Right renal pelvis (tissue), 4 donors: ENCODE results near the gene NOL6. TPM values are rescaled to one million over a fixed set of nuclear protein-coding genes. Genes with fewer than 3 reads are reported as not detected.

Experiments used
- DNase-seq, 4 donors: peaks; one replicate each; pipeline ENCODE4 v3.0.0-alpha.2; 2013; ENCODE audit warnings: low read depth in 4 of 4, low spot score in 3 of 4, missing footprints in 1 of 4
- polyA plus RNA-seq, 4 donors: library from polyadenylated mRNA; unstranded; fragments of 120-200 nt; gene quantifications; one replicate each; pipeline ENCODE4 v1.2.1, GENCODE V29; 2013; ENCODE audit not compliant: insufficient read length in 4 of 4

Gene NOL6
- polyA plus RNA-seq, 4 donors, result 24.0 to 25.5 (median 25.3) TPM

DNA sequence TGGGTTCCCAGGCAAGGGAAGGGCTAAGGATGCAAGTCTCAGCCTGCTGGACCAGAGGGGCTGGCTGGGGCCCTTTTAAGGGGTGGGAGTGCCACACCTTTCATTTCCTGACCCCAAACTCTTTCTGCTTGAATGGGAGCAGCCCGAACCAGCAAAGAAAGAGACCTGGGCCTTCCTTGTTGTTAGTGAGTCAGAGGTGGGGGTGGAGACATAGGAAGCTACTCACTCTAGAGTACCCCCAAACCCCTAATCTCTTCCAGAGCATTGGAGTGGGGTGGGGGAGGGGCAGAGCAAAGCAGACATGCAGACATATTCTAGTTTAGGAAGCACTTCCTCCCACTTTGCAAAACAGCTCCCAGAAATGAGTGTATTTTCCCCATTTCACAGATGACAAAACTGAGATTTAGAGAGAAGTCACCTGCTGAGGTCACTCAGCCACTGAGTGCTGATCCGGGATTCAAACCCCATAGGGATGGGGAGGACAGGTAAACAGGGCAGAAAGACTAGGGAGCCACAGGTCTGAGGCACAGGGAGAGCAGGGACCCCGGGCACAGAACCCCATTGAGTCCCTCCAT is 20.4 kb downstream of the NOL6 start:
- DNase-seq, result no peak

DNA sequence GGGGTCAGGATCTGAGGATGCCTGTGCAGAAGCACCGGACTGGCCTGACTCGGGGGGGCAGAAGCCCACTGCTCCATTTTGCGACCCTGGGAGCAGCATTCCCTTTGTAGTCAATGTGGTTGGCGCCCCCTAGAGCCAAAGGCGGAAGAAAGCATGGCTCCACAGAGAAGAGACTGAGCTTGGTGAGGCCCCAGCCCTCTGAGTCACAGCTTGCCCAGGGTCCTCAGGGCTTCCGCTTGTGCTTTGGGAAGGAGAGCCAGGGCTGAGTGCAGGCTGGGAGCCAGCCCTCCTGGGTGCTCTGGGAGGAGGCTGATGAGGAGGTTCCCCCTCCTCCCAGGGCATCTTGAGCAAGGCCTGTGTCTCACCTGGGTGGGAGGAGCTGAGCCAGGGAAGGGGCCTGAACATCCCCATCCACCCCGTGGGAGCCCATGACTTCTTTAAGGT is 20.9 kb downstream of the NOL6 start:
- peak in 1 of 4 donors; percentile 45 for DNase-seq

DNA sequence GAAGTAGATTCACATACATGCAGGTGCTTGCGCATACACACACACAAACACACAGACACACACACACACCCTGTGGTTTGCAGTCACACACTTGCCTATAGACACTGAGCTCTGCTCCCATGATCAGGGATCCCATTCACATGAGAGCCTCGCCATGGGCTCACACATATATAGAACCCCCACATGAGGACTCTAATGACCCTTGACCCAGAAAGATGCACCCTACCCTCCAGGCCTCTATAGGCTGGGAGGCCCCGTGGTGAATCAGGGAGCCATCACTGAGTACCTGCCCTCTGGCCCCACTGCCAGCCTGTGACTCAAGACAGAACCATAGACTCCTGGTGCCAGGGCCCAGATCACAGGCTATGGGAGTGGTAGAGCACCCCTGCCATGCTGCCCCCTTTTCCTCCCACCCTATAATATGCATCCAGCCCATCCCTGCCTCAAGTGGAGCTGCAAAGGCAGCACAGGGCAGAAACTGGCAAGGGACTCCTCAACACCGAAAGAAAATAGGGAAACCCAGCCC is 23.0 kb downstream of the NOL6 start:
- DNase-seq, result no peak

GRCh38 chr9:33449715-33450114 is 24.0 kb downstream of the NOL6 start:
- no peak for DNase-seq

DNA sequence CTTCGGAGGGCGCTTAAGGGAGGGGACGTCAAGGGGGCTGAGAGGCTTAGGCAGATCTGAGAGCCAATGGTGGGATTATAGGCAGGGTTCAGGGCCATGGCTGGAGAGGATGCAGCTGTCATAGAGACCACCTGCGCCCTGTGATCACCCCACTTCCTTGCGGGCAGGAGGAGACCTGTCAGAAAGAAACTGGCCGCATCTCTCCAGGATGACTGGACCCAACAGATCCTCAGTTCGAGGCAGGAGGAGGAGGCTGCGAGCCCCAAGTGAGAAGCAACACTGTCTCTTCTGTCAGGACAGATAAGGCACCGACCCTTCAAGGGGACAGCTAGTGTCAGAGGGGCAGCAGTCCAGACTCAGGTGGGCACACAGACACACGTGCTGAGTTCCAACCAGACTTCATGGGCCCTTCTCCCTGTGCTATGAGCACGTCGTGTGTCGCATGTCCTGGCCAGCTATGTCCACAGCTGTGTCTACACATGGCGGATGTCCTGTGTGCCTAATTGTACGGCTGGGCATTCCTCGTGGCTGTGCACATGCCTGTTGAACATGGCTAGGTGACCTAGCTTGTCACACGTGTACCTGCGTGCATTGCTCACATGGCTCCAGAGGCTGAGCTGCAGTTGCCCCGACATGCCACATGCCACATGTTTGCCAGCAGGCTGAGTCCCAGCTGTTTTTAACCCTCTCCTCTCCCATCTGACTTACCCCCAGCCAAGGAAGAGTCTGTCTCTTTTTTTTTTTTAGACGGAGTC is 25.7 kb downstream of the NOL6 start:
- no peak for DNase-seq

- peak in 2 of 4 donors; percentile 36 to 48 for DNase-seq
Measured at GRCh38 chr9:33446946-33447798, 26.6 kb downstream of the NOL6 start, which contains the start of gene AQP3. AQP3 (minus strand) TSS chr9:33447593; CDS start chr9:33447530, 63 bp downstream.

- DNase-seq, result no peak
Measured at GRCh38 chr9:33446240-33446945, 27.3 kb downstream of the NOL6 start.

DNA sequence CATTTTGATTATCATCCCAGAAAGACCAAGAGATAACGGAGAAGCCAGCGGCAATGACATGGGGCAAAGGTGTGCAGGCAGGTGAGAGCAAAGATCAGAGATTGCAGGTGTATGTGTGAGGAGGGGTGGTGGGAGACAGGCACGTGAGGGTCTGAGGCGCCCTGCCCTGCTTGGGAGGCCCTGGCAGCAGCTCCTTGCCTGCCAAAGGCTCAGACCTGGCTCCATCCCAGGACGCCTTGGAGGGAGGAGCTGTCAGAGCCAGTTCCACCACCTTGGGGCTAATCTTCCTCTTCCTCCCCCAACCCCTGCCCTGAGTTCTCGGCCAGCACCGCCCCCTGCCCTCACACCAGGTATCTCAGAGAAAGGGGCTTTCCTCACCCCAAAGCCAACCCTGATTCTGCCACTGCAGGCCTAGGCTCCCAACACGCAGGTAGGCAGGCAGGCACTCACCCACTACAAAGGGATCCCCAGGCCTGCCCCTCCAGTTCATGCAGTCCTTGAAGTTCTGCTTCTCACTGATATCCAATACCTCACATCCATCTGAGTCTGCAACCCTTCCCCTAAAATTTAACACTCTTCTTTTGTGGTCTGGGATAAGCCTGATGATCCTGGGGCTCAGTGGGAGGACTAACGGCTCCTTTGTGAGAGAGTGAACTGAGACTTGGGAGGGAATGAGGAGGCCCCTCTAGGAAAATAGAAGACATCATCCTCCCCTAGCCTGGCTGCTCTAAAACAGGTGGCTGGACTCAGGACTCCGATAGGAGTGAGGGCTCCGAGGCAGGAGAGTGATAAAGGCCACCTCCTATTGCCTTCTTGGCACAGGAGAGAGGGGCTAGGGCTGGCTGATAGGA is 28.1 kb downstream of the NOL6 start:
- DNase-seq, result no peak

- no peak for DNase-seq
Measured at GRCh38 chr9:33443464-33444154, 30.1 kb downstream of the NOL6 start.

GRCh38 chr9:33443047-33443446 is 30.7 kb downstream of the NOL6 start:
- DNase-seq, result no peak

DNA sequence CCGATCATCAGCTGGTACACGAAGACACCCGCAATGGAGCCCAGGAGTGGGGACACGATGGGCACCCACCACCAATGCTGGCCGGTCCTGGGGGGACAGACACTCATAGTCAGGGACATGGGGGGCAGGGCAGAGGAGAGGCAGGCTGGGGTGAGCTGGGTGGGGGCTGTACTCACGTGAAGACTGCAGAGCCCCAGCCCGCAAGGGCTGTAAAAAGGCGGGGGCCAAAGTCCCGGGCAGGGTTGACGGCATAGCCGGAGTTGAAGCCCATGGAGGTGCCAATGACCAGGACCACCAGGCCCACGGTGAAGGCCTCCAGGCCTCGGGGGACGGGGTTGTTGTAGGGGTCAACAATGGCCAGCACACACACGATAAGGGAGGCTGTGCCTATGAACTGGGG is 31.6 kb downstream of the NOL6 start:
- no peak for DNase-seq

DNA sequence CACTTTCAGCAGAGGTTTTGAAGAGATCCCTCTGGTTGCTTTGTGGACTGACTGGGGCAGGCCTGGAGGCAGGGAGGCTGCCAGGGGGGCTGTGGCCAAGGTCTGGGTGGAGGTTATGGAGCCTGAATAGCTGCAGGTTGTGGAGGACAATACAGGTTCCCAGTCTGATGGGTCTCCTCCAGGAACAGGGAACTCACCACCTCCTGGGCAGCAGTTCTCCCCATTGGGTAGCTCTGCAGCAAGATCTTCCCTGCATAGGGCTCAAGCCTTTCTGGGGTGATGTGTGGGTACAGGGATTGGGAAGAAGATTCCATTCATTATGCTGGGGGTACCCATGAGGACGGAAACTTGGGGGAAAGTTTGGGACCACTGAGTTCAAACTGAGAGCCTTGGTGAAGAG is 33.1 kb downstream of the NOL6 start:
- no peak for DNase-seq

DNA sequence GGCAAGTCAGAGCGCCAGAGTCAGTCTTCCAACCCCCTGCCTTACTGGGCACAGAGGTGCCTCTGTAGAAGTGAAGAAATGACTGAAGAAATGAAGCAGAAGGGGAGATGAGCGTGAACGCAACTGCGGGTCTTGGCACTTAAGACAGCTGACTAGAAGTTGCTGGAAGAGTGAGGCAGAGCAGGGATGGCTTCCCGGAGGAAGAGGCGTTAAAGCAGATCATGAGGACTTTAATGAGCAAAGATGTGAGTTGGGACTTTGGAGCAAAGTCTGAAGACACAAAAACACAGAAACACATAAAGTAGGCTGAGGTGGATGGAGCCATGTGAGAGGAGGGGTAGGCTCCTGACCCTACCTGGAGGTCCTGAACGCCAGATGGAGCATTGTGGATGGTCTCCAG is 33.5 kb downstream of the NOL6 start:
- DNase-seq, result no peak

GRCh38 chr9:33439731-33440130 is 34.0 kb downstream of the NOL6 start:
- DNase-seq, result no peak

- DNase-seq, result no peak
Measured at GRCh38 chr9:33438926-33439680, 34.6 kb downstream of the NOL6 start.

DNA sequence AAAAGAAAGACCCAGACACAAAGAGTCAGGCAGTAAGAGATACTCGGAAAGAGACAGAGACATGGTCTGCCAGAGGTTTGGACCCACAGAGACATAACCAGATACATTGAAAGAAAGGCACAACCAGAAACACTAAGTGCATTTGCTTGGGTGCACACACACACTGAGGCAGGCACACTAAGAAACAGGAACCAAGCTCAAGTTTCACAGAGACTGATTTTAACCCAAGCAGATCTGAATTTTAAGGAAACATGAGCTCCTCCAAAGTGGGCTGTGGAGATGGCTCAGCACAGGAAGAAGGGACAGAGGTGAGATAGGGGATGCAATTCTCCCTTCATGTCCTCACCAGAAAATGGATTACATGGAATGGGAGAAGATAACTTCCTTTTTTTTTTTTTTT is 35.8 kb downstream of the NOL6 start:
- DNase-seq, result no peak

GRCh38 chr9:33437205-33437604 is 36.5 kb downstream of the NOL6 start:
- DNase-seq, result no peak

DNA sequence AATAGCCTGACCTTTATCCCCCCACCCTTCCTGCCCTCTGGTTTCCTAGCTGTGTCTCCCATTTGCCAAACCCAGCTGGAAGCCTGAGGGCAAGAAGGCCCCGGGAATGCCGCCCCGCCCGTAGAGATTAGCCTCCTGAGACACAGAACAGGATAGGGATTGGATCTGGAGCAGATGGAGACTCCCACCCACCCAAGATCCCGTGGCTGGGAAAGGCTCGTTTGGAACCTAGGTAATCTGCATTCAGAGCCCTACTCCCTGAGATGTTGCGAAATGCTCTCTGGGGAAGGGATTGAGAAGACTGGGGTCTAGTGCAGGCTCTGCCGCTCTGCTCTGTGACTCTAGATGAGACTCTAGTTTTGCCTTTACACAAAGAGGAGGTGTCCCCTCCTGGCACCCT is 37.3 kb downstream of the NOL6 start:
- DNase-seq, result no peak
